GM19395 (cell line): ENCODE data around the gene DUOX2.
"Not testable (repeated sequence)": the region's sequence is repeated elsewhere in the genome, so short reads cannot be mapped to it uniquely, and the experiment has no call there.

ENCODE experiments used
- ATAC-seq: cut with Tn5 transposase; IDR thresholded peaks from one replicate; pipeline ENCODE4 v1.9.1; 2021; ENCODE audit warnings: mild to moderate bottlenecking, moderate library complexity; ENCODE audit not compliant: unreplicated experiment

The DUOX2 gene

GRCh38 chr15:45102226-45102625 is 11.7 kb downstream of the DUOX2 start:
- ATAC-seq, result no peak

GRCh38 chr15:45101749-45102148 is 12.2 kb downstream of the DUOX2 start:
- no peak for ATAC-seq

GRCh38 chr15:45100884-45101625 is 12.9 kb downstream of the DUOX2 start:
- ATAC-seq, result no peak

- ATAC-seq, result no peak
Measured at GRCh38 chr15:45099549-45100165, 14.3 kb downstream of the DUOX2 start.

GRCh38 chr15:45097466-45097865 is 16.5 kb downstream of the DUOX2 start:
- no peak for ATAC-seq

- no peak for ATAC-seq
Measured at GRCh38 chr15:45095661-45096060, 18.3 kb downstream of the DUOX2 start.

- no peak for ATAC-seq
Measured at GRCh38 chr15:45094358-45094730, 19.6 kb downstream of the DUOX2 start.

- no peak for ATAC-seq
Measured at GRCh38 chr15:45093622-45094357, 20.2 kb downstream of the DUOX2 start.

GRCh38 chr15:45093013-45093412 is 21.0 kb downstream of the DUOX2 start:
- ATAC-seq, result no peak

GRCh38 chr15:45091576-45091975 is 22.4 kb downstream of the DUOX2 start:
- ATAC-seq, result no peak

GRCh38 chr15:45091161-45091560 is 22.8 kb downstream of the DUOX2 start:
- no peak for ATAC-seq

- ATAC-seq, result no peak
Measured at GRCh38 chr15:45089712-45090373, 24.1 kb downstream of the DUOX2 start.

GRCh38 chr15:45088801-45089711 is 24.9 kb downstream of the DUOX2 start:
- ATAC-seq, result no peak

- no peak for ATAC-seq
Measured at GRCh38 chr15:45087513-45087912, 26.5 kb downstream of the DUOX2 start.

GRCh38 chr15:45084163-45084562 is 29.8 kb downstream of the DUOX2 start:
- no peak for ATAC-seq

- ATAC-seq, result no peak
Measured at GRCh38 chr15:45083223-45083622, 30.7 kb downstream of the DUOX2 start.

- ATAC-seq, result not testable (repeated sequence)
Measured at GRCh38 chr15:45082412-45082811, 31.6 kb downstream of the DUOX2 start.

GRCh38 chr15:45080593-45080992 is 33.4 kb downstream of the DUOX2 start:
- not testable (repeated sequence) for ATAC-seq

GRCh38 chr15:45079628-45080246 is 34.2 kb downstream of the DUOX2 start:
- ATAC-seq, result not testable (repeated sequence)

GRCh38 chr15:45079201-45079600 is 34.8 kb downstream of the DUOX2 start:
- not testable (repeated sequence) for ATAC-seq
